Ovary (tissue), 3 donors: ENCODE data around the gene TENM4.

Experiments used
- POLR2A ChIP-seq: fragments of 450-650 bp; IDR thresholded peaks from one replicate; pipeline ENCODE4 v1.6.1; 2017; ENCODE audit warnings: antibody characterized with exemption, mild to moderate bottlenecking, moderate library complexity
- TF ChIP-seq, protein P1 (sequence below), 3 donors: fragments of 450-650 bp in 2 of 3; fragments of 200-600 bp in 1 of 3; IDR thresholded peaks; one replicate each; pipeline versions ENCODE4 v1.5.1 to v1.8.0; 2016 to 2022; ENCODE audit warnings: antibody characterized with exemption in 3 of 3, mild to moderate bottlenecking in 1 of 3
- donor health status: DM: no; HTN: no; CAD: no.

DNA sequence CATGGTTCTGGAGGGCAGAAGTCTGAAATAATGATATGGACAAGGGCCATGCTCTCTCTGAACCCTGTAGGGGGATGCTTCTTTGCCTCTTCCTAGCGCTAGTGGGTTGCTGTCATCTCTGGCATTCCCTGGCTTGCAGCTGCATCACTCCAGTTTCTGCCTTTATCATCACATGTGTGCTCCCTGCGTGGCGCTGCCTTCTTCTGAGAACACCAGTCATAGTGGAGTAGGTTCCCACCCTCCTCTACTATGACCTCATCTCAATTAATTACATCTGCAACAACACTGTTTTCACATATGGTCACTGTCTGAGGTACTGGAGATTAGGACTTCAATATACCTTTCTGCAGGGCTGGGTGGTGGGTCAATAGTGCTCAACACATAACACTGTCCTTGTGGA lies 463.8 kb downstream of the TENM4 start:
- TF ChIP-seq, protein P1, sequence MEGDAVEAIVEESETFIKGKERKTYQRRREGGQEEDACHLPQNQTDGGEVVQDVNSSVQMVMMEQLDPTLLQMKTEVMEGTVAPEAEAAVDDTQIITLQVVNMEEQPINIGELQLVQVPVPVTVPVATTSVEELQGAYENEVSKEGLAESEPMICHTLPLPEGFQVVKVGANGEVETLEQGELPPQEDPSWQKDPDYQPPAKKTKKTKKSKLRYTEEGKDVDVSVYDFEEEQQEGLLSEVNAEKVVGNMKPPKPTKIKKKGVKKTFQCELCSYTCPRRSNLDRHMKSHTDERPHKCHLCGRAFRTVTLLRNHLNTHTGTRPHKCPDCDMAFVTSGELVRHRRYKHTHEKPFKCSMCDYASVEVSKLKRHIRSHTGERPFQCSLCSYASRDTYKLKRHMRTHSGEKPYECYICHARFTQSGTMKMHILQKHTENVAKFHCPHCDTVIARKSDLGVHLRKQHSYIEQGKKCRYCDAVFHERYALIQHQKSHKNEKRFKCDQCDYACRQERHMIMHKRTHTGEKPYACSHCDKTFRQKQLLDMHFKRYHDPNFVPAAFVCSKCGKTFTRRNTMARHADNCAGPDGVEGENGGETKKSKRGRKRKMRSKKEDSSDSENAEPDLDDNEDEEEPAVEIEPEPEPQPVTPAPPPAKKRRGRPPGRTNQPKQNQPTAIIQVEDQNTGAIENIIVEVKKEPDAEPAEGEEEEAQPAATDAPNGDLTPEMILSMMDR (IDR thresholded peaks at IDR 0.05): no peak
- no peak for TF ChIP-seq POLR2A
